Neural progenitor cell (in vitro differentiated cells): Measurements from ENCODE around the gene CDK5R1.

Source experiments
- EZH2 ChIP-seq: fragments of 200-600 bp; sonication (generic); IDR thresholded peaks from 2 replicates; pipeline ENCODE4 v1.6.1; 2017; ENCODE audit warnings: antibody characterized with exemption, mild to moderate bottlenecking, moderate library complexity
- EZH2phosphoT487 ChIP-seq: fragments of 200-600 bp; sonication (generic); IDR thresholded peaks from 2 replicates; pipeline ENCODE4 v1.6.1; 2017; ENCODE audit warnings: antibody characterized with exemption
- TF ChIP-seq, protein P1 (sequence below): fragments of 200-600 bp; sonication (generic); IDR thresholded peaks from 2 replicates; pipeline ENCODE4 v1.5.1; 2017; ENCODE audit warnings: antibody characterized with exemption, mild to moderate bottlenecking

DNA sequence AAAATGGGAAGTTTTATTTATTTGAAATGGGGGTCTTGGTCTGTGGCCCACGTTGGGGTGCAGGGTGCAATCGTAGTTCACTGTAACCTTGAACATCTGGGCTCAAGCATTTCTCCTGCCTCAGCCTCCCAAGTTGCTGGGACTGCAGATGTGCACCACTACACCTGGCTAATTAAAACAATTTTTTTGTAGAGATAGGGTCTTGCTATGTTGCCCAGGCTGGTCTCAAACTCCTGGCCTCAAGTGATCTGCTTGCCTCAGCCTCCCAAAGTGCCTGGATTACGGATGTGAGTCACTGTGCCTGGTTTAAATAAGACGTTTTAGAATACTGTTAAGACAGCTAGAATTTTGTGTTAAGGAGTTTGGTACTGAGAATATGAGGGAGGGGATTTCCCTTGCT, 26.7 kb upstream of the CDK5R1 start:
- TF ChIP-seq, protein P1, sequence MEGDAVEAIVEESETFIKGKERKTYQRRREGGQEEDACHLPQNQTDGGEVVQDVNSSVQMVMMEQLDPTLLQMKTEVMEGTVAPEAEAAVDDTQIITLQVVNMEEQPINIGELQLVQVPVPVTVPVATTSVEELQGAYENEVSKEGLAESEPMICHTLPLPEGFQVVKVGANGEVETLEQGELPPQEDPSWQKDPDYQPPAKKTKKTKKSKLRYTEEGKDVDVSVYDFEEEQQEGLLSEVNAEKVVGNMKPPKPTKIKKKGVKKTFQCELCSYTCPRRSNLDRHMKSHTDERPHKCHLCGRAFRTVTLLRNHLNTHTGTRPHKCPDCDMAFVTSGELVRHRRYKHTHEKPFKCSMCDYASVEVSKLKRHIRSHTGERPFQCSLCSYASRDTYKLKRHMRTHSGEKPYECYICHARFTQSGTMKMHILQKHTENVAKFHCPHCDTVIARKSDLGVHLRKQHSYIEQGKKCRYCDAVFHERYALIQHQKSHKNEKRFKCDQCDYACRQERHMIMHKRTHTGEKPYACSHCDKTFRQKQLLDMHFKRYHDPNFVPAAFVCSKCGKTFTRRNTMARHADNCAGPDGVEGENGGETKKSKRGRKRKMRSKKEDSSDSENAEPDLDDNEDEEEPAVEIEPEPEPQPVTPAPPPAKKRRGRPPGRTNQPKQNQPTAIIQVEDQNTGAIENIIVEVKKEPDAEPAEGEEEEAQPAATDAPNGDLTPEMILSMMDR, result no peak
- TF ChIP-seq EZH2 (no peak), EZH2phosphoT487 (no peak)
